Fibroblast of skin of right biceps (primary cell): ENCODE results near the gene MAGI3.

Source experiments
- DNase-seq: peaks from one replicate; pipeline ENCODE4 v3.0.0-alpha.2; 2013

MAGI3 gene

DNA sequence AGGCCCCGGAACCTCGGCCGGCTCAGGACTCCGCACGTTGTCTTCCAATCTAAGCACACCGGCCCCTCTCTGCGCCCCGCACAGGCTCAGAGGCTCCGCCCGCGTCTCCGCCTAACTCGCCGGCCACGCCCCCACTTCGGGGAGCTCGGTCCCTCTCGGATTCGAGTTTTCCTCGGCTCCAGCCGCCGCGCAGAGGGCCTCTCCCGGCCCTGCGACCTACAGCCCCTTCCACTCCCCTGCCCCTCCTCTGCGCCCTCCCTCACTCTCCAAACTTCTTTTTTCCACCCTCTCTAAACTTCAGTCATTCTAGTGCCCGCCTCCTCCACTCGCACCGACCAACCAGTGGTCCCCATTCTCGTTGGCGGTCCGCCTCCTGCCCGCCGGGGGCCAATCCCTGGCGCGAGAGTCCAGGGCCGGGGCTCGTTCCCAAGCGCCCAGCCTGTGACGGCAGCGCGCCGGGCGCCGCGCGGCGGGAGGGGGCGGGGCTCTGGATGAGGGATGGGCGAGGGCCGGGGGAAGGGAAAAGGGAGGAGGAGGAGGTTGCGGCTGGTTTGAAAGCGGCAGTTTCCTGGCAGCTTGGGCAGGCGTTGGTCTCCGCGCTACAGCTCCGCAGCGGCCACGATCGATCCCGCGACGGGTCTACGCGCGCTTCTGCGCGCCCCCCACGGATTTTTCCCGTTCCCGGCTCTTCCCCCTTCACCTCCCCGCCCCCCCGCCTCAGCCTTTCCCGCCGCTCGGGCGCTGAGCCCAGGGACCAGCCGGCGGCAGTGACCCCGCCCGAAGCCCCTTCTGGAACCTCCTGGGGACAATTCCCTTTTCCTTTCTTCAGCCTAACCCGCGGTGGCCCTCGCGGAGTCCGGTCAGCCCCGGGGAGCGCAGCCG lies at the start of gene MAGI3:
Gene MAGI3, plus strand, starts transcription at position 563 of the 882 bp plus-strand sequence. CDS start 519 bp downstream, outside the sequence.
- DNase-seq, result peak; percentile 99

DNA sequence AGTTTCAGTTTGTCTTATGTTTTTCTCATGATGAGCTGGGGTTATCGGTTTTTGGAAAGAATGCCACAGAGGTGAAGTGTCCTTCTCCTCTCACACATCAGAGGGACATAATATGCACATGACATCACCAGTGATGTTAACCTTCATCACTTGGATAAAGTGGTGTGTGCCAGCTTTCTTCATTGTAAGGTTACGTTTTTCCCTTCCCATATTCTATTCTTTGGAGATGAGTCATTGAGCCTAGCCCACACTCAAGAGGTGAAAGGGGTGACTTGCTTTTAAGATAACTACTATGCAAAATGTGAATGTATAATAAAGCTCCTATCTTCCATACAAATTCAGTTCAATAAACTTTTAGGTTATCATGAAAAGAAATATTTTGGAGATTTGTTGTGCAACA lies 36.7 kb upstream of the MAGI3 start:
- DNase-seq, result peak; percentile 3

DNA sequence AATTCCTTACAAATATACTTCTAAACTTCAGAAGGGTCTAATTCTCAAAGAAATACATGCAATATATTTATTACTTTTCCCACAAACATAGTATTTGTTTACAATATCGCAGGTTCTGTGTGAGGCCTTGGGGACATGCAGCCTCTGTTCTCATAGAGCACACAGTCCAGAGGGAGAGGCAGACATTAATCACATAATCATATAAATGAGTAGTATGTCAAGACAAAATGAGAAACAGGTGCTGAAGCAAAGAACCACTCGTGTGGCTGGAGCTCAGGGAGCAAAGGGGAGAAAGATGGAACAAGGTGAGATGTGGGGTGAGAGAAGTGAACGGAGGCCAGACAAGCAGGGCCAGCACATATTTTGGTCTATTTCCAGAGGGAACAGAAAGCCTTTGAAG lies 26.4 kb upstream of the MAGI3 start:
- no peak for DNase-seq

DNA sequence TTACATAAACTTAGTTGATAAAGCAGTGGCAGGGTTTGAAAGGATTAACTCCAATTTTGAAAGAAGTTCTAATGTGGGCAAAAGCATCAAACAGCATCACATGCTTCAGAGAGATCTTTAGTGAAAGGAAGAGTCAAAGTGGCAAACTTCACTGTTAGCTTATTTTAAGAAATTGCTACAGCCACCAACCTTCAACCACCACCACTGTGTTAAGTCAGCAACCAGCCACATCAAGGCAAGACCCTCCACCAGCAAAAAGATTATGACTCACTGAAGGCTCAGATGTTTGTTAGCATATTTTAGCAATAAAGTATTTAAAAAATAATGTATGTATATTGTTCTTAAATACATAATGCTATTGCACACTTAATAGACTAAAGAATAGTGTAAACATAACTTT lies 21.3 kb upstream of the MAGI3 start:
- DNase-seq, result no peak

GRCh38 chr1:113369699-113370098 lies 20.6 kb upstream of the MAGI3 start:
- no peak for DNase-seq

- DNase-seq, result no peak
These were observed 19.4 kb upstream of the MAGI3 start for GRCh38 chr1:113370868-113371267.

- no peak for DNase-seq
These were observed 17.8 kb upstream of the MAGI3 start for GRCh38 chr1:113372546-113372945.

DNA sequence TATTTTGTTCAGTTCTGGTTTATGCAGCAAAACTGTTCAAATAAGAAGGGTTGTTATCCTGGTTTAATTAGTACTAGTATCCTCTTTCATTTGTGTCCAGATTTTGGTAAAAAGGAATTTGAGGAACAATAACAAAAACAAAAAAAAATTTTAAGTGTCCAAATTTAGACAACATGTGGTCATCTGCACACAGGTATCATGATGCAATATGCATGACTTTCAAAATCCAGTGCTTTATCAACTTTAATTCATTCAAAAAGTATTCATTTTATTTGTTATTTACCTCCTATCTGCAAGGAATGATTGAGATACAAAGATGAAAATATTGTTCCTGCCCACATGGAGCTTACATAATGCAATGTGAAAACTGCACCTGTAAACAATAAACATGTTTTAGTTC lies 16.7 kb upstream of the MAGI3 start:
- no peak for DNase-seq

GRCh38 chr1:113375878-113376277 lies 14.4 kb upstream of the MAGI3 start:
- DNase-seq, result no peak

DNA sequence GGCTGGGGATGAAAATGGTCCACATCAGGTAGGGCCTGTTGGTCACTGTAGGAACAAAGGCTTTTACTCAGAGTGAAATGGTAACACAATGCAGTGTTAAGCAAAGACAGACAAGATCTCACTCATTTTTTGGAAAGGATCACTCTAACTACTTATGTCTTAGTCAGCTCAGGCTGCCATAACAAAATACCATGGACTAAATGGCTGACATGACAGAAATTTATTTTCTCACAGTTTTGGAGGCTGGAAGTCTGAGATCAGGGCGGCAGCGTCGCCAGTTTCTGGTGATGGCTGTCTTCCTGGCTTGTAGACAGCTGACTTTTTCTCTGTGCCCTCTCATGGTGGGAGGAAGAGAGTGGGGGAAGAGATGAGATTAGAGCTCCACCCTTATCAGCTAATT lies 10.2 kb upstream of the MAGI3 start:
- DNase-seq, result no peak

- DNase-seq, result no peak
These were observed 2.2 kb upstream of the MAGI3 start for GRCh38 chr1:113388017-113388620.

- DNase-seq, result no peak
These were observed 1.5 kb upstream of the MAGI3 start for GRCh38 chr1:113388621-113389358.

DNA sequence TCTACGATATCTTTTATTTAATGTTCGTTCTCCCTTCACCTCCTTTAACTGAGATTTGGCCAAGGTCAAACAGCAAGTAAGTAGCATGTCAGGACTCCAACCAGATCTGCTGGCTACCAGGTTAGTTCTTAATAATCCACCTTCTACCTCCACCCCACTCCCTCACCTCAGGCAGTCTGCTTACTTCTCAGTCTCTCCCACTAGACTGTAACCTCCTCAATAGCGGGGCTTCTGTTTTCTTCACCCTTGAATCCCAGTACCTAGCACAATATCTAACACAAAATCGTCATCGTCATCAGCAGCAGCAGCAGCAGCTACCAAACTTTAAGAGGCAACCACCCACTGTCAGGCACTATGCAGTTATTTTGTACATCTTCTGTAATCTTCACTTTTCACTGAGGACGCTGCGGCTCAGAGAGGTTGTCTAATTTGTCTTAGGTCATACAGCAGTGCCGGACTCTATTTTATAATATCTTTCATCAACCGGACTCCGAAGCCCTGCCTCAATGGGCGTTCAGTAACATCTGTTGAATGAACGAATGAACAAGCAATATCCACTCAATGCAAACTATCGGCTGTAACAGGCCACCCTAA lies 859 bp upstream of the MAGI3 start:
- DNase-seq, result no peak

DNA sequence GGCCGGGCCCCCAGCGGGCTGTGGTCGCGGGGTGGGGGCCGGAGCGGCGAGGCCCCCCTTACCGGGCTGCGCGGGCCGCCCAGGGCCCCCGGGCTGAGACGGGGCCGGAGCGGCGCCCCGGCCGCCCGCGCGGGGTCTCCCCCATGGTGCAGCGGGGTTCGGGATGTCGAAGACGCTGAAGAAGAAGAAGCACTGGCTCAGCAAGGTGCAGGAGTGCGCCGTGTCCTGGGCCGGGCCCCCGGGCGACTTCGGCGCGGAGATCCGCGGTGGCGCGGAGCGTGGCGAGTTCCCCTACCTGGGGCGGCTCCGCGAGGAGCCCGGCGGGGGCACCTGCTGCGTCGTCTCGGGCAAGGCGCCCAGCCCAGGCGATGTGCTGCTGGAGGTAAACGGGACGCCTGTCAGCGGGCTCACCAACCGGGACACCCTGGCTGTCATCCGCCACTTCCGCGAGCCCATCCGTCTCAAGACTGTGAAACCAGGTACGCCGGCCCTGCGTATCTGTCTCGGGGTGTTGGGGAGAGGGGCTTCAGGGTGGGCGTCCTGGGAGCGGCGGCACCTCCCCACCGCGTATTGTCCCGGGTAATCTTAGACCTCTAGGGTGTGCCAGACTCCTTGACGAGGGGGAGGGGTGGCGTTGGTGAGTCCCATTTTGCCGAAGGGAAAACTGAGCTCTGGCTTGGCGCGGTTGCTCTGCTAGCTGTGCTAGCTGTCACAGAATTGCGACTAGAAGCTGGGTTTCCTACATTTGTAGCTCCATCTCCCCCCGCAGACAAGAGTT lies 745 bp downstream of the MAGI3 start:
- DNase-seq, result peak; percentile 23

GRCh38 chr1:113391649-113392271 lies 1.4 kb downstream of the MAGI3 start:
- no peak for DNase-seq

GRCh38 chr1:113392541-113393128 lies 2.3 kb downstream of the MAGI3 start:
- no peak for DNase-seq

GRCh38 chr1:113394043-113394862 lies 3.9 kb downstream of the MAGI3 start:
- DNase-seq, result no peak

- DNase-seq, result no peak
These were observed 4.5 kb downstream of the MAGI3 start for GRCh38 chr1:113394863-113395259.

DNA sequence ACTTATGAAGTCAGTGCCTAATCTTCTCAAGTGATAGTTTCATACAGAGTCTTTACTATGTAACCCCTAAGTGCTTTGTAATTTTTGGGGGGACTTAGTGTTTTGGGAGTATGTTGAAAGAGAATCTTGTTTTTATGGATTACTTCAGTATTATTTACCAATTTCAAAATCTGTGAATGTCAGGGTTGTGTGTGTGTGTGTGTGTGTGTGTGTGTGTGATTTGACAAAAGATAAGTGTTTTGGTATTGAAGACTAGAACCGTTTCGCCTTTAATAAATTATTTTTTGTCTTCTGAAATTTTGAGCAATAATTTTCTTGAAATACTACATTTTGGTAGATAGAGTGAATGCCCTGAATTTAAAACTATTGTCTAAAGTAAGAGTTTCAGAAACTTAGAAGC lies 5.8 kb downstream of the MAGI3 start:
- DNase-seq, result no peak

- DNase-seq, result peak; percentile 61
These were observed 6.3 kb downstream of the MAGI3 start for GRCh38 chr1:113396585-113396984.
